Thymus (tissue), 11 donors: ENCODE results near the gene AKT3. TPM values are rescaled to one million over a fixed set of nuclear protein-coding genes. Genes with fewer than 3 reads are reported as not detected.

Experiments
- DNase-seq, 9 donors: peaks; one replicate each; pipeline ENCODE4 v3.0.0-alpha.2; 2013; ENCODE audit warnings: low spot score in 9 of 9, low read depth in 6 of 9, missing footprints in 1 of 9
- H3K27ac ChIP-seq, 2 donors: one replicate each; pipeline ENCODE4 v1.5.1; 2013; ENCODE audit warnings: control low read depth in 1 of 2, low read depth in 1 of 2, low read length in 1 of 2, mild to moderate bottlenecking in 1 of 2, moderate library complexity in 1 of 2
- H3K27me3 ChIP-seq, 2 donors: one replicate each; pipeline ENCODE4 v1.5.1; 2013; ENCODE audit warnings: low read length in 1 of 2; ENCODE audit not compliant: control insufficient read depth in 2 of 2, insufficient read depth in 1 of 2
- H3K36me3 ChIP-seq, 2 donors: one replicate each; pipeline ENCODE4 v1.5.1; 2013; ENCODE audit warnings: low read length in 1 of 2, mild to moderate bottlenecking in 1 of 2, moderate library complexity in 1 of 2; ENCODE audit not compliant: control insufficient read depth in 2 of 2, insufficient read depth in 2 of 2
- H3K4me1 ChIP-seq, 2 donors: one replicate each; pipeline ENCODE4 v1.5.1; 2013; ENCODE audit warnings: low read length in 2 of 2; ENCODE audit not compliant: control insufficient read depth in 2 of 2, insufficient read depth in 2 of 2
- H3K4me3 ChIP-seq, 2 donors: one replicate each; pipeline ENCODE4 v1.5.1; 2013; ENCODE audit warnings: low read length in 2 of 2, control low read depth in 1 of 2, mild to moderate bottlenecking in 1 of 2
- H3K9me3 ChIP-seq, 2 donors: one replicate each; pipeline ENCODE4 v1.5.1; 2013; ENCODE audit warnings: low read length in 1 of 2, mild to moderate bottlenecking in 1 of 2; ENCODE audit not compliant: control insufficient read depth in 2 of 2, insufficient read depth in 1 of 2
- WGBS: extraction: QIAGEN DNeasy Blood & Tissue Kit; methylation state at CpG from one replicate; pipeline ENCODE4 v1.1.7; 2013; 5-methylcytosine and 5-hydroxymethylcytosine counted together
- polyA plus RNA-seq: library from polyadenylated mRNA; stranded (reverse); fragments of 200-250 nt; gene quantifications from one replicate; pipeline ENCODE4 v1.2.3, GENCODE V29; 2013
- total RNA-seq: library from RNA; stranded (reverse); fragments of 120-200 nt; gene quantifications from one replicate; pipeline ENCODE4 v1.2.4, GENCODE V29; 2013
- donor health status: healthy.

Gene AKT3
- total and polyA plus RNA-seq, 2 donors: 14.5 to 45.3 TPM

GRCh38 chr1:243572940-243573339, 277.1 kb downstream of the AKT3 start:
- no peaks in the 10 kb centered on the region for H3K27me3 ChIP-seq
- H3K4me3 ChIP-seq: no peak overlapping the region
- no peaks in the 10 kb centered on the region for H3K9me3 ChIP-seq
- no peak for DNase-seq
- H3K4me1 ChIP-seq: no peaks in the 10 kb centered on the region
- H3K27ac ChIP-seq: no peak overlapping the region
- WGBS: 98% methylated on average over 7 of the region's 7 CpGs
- H3K36me3 ChIP-seq: no peaks in the 10 kb centered on the region

GRCh38 chr1:243568793-243569192, 281.2 kb downstream of the AKT3 start:
- Histone ChIP-seq H3K4me3 (no peak overlapping the region), H3K9me3 (no peaks in the 10 kb centered on the region), H3K27me3 (no peaks in the 10 kb centered on the region), H3K4me1 (no peaks in the 10 kb centered on the region), H3K27ac (no peak overlapping the region), H3K36me3 (no peaks in the 10 kb centered on the region)
- 96% methylated on average over 4 of the region's 4 CpGs for WGBS
- no peak for DNase-seq

GRCh38 chr1:243564814-243565213, 285.2 kb downstream of the AKT3 start:
- Histone ChIP-seq H3K36me3 (peaks cover 0 to 7% of the 10 kb centered on the region in 2 donors), H3K27me3 (no peaks in the 10 kb centered on the region), H3K4me1 (no peaks in the 10 kb centered on the region), H3K9me3 (no peaks in the 10 kb centered on the region), H3K4me3 (no peak overlapping the region), H3K27ac (no peak overlapping the region)
- DNase-seq: no peak

GRCh38 chr1:243563732-243564131, 286.3 kb downstream of the AKT3 start:
- over 99% methylated on average over 4 of the region's 4 CpGs for WGBS
- H3K9me3 ChIP-seq: no peaks in the 10 kb centered on the region
- H3K27ac ChIP-seq: no peak overlapping the region
- peaks cover 0 to 7% of the 10 kb centered on the region in 2 donors for H3K36me3 ChIP-seq
- H3K27me3 ChIP-seq: no peaks in the 10 kb centered on the region
- H3K4me1 ChIP-seq: no peaks in the 10 kb centered on the region
- DNase-seq: no peak
- H3K4me3 ChIP-seq: no peak overlapping the region

- DNase-seq: no peak
- peaks cover 0 to 7% of the 10 kb centered on the region in 2 donors for H3K36me3 ChIP-seq
- H3K27me3 ChIP-seq: no peaks in the 10 kb centered on the region
- 96% methylated on average over 1 of the region's 1 CpG for WGBS
- H3K4me1 ChIP-seq: no peaks in the 10 kb centered on the region
- no peak overlapping the region for H3K27ac ChIP-seq
- H3K9me3 ChIP-seq: no peaks in the 10 kb centered on the region
- no peak overlapping the region for H3K4me3 ChIP-seq
Observed at GRCh38 chr1:243562473-243562872, 287.6 kb downstream of the AKT3 start.

- Histone ChIP-seq H3K27ac (no peak overlapping the region), H3K4me1 (no peaks in the 10 kb centered on the region), H3K9me3 (no peaks in the 10 kb centered on the region), H3K36me3 (peaks cover 0 to 7% of the 10 kb centered on the region in 2 donors), H3K27me3 (no peaks in the 10 kb centered on the region), H3K4me3 (no peak overlapping the region)
- DNase-seq: no peak
- 98% methylated on average over 2 of the region's 2 CpGs for WGBS
Observed at GRCh38 chr1:243561588-243562319, 288.3 kb downstream of the AKT3 start.

GRCh38 chr1:243559575-243560162, 290.4 kb downstream of the AKT3 start:
- no peaks in the 10 kb centered on the region for H3K27me3 ChIP-seq
- no peak overlapping the region for H3K27ac ChIP-seq
- H3K4me1 ChIP-seq: no peaks in the 10 kb centered on the region
- DNase-seq: no peak
- peaks cover 0 to 7% of the 10 kb centered on the region in 2 donors for H3K36me3 ChIP-seq
- no peaks in the 10 kb centered on the region for H3K9me3 ChIP-seq
- WGBS: 92% methylated on average over 7 of the region's 7 CpGs
- H3K4me3 ChIP-seq: no peak overlapping the region

GRCh38 chr1:243558576-243558975, 291.5 kb downstream of the AKT3 start:
- no peaks in the 10 kb centered on the region for H3K9me3 ChIP-seq

GRCh38 chr1:243557866-243558265, 292.2 kb downstream of the AKT3 start:
- Histone ChIP-seq H3K36me3 (peaks cover 0 to 7% of the 10 kb centered on the region in 2 donors), H3K27ac (no peak overlapping the region), H3K4me1 (no peaks in the 10 kb centered on the region), H3K4me3 (no peak overlapping the region), H3K27me3 (no peaks in the 10 kb centered on the region), H3K9me3 (no peaks in the 10 kb centered on the region)
- DNase-seq: no peak

More at GRCh38 chr1:243558576-243558975, 291.5 kb downstream of the AKT3 start:
- no peak overlapping the region for H3K4me3 ChIP-seq
- DNase-seq: no peak
- no peaks in the 10 kb centered on the region for H3K27me3 ChIP-seq
- 93% methylated on average over 1 of the region's 1 CpG for WGBS
- H3K36me3 ChIP-seq: peaks cover 0 to 7% of the 10 kb centered on the region in 2 donors
- no peak overlapping the region for H3K27ac ChIP-seq
- H3K4me1 ChIP-seq: no peaks in the 10 kb centered on the region
